ENCODE measurements around the gene HNRNPA3. TPM values are rescaled to one million over a fixed set of nuclear protein-coding genes. Genes with fewer than 3 reads are reported as not detected.

HNRNPA3 gene
- polyA plus RNA-seq, 1 donor (not counting 4 experiments of a cell fraction or from before 2014, with no cell fraction given), result 178 TPM

DNA sequence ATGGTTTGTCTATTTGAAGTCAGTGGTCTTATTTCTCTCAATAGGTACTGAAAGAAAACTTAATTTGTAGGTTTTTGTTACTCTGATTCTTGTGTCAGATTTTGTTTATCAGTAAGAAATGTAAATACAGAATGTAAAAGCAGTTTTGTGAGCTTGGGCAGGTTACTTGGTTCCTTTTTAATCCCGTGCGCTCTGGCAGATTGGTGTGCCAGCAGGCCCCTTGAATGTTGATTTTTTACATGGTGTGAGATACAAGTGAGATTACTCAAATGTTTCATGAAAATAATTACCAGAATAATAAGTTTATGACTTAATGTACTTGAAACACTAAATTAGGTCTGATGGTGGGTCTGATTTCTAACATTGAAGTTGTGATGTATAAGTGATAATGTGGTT lies 13.4 kb downstream of the HNRNPA3 start:
- no peak overlapping the region for H3K4me2 ChIP-seq (ENCODE audit: control insufficient read depth, extremely low read depth, insufficient read depth, low read depth, low read length)
- peaks cover 12 to 19% of the 10 kb centered on the region in 2 experiments for H3K36me3 ChIP-seq (ENCODE audit: control insufficient read depth in 2 of 2, extremely low read depth in 1 of 2, insufficient read depth in 2 of 2, low read length in 2 of 2)
- H3K27ac ChIP-seq (ENCODE audit: control insufficient read depth, insufficient read depth, low read length), result no peak overlapping the region

DNA sequence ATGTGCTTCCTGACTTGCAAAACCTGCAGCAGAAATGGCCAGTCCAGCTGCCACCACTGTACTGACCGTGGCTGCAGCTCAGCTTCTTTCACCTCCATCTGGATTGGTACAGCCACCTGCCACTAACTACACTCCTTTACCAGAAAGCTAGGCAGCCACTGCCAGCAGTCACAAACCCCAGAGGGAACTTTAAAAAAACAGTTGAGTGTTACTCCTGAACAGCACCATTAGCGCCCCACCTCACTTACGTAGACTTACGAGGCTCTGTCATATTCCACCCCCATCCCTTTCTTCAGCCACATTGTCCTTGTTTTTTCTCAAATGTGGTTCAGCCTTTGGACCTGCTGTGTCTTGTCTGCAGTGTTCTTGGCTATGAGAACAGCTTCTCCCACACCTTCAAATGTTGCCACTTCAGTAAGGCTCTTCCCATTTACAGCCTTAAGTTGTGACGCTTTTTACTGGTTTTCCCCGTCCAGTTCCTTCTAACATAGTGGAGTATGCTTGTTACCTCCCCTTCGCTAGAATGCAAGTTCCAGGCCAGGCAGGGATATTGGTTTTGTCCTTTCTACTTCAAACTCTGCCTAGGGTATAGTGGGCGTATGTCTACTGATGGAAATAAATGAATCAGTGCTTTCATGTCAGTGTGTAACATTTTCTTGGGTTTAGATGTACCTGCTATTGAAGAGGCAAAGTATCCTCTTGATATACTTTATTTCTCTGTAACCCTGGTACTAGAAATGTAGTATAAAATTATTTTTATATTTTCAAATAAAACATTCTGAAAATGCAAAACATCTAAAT lies 17.0 kb downstream of the HNRNPA3 start:
- Histone ChIP-seq H3K9ac (ENCODE audit: control insufficient read depth, extremely low read depth, insufficient read depth, low read length) (no peak overlapping the region), H3K36me3 (ENCODE audit: control insufficient read depth in 2 of 2, extremely low read depth in 1 of 2, insufficient read depth in 2 of 2, low read length in 2 of 2) (peaks cover 19 to 27% of the 10 kb centered on the region in 2 experiments), H4K20me1 (ENCODE audit: control insufficient read depth, extremely low read depth, insufficient read depth, low read length) (peaks cover 4% of the 10 kb centered on the region), H2AFZ (ENCODE audit: control insufficient read depth, low read length) (no peak overlapping the region), H3K4me3 (ENCODE audit: control insufficient read depth in 2 of 3, extremely low read depth in 1 of 3, insufficient read depth in 2 of 3, low read depth in 1 of 3, low read length in 3 of 3) (no peak overlapping the region), H3K27ac (ENCODE audit: control insufficient read depth, insufficient read depth, low read length) (peak overlapping the region; percentile 56), H3K79me2 (ENCODE audit: control insufficient read depth, insufficient read depth, low read length) (peaks cover 24% of the 10 kb centered on the region), H3K4me1 (ENCODE audit: control insufficient read depth, extremely low read depth, insufficient read depth, low read length) (peaks cover 28% of the 10 kb centered on the region), H3K9me3 (ENCODE audit: control insufficient read depth, low read depth, low read length) (no peaks in the 10 kb centered on the region), H3K4me2 (ENCODE audit: control insufficient read depth, extremely low read depth, insufficient read depth, low read depth, low read length) (peak overlapping the region; percentile 58), H3K27me3 (ENCODE audit: control insufficient read depth, extremely low read depth, insufficient read depth, low read length) (no peaks in the 10 kb centered on the region), H3K9me1 (ENCODE audit: control insufficient read depth, extremely low read depth, insufficient read depth, low read length) (no peaks in the 10 kb centered on the region)
- dilution Hi-C loops (cut with MboI; ENCODE audit: extremely low pct_ligation_motif_present, low sequenced_read_pairs), result no loop called here
- FAIRE-seq (peak; percentile 70), DNase-seq (ENCODE audit: low read depth, low spot score) (no peak)
- no peak for TF ChIP-seq EZH2 (IDR thresholded peaks at IDR 0.05; ENCODE audit: low read length)
- no peak for TF ChIP-seq CTCF (optimal IDR thresholded peaks at IDR 0.05 in 1 of 3, IDR thresholded peaks at IDR 0.05 in 1 of 3, conservative IDR thresholded peaks at IDR 0.05 in 1 of 3; ENCODE audit: extremely low read depth in 1 of 3, insufficient read depth in 2 of 3, low read length in 3 of 3)

More for the DNA sequence above, 13.4 kb downstream of the HNRNPA3 start:
- Histone ChIP-seq H3K79me2 (ENCODE audit: control insufficient read depth, insufficient read depth, low read length) (peaks cover under 1% of the 10 kb centered on the region), H3K4me1 (ENCODE audit: control insufficient read depth, extremely low read depth, insufficient read depth, low read length) (peaks cover 20% of the 10 kb centered on the region), H3K9me1 (ENCODE audit: control insufficient read depth, extremely low read depth, insufficient read depth, low read length) (no peaks in the 10 kb centered on the region), H3K9me3 (ENCODE audit: control insufficient read depth, low read depth, low read length) (no peaks in the 10 kb centered on the region), H3K27me3 (ENCODE audit: control insufficient read depth, extremely low read depth, insufficient read depth, low read length) (no peaks in the 10 kb centered on the region), H3K4me3 (ENCODE audit: control insufficient read depth in 2 of 3, extremely low read depth in 1 of 3, insufficient read depth in 2 of 3, low read depth in 1 of 3, low read length in 3 of 3) (no peak overlapping the region), H4K20me1 (ENCODE audit: control insufficient read depth, extremely low read depth, insufficient read depth, low read length) (peaks cover 4% of the 10 kb centered on the region), H3K9ac (ENCODE audit: control insufficient read depth, extremely low read depth, insufficient read depth, low read length) (no peak overlapping the region), H2AFZ (ENCODE audit: control insufficient read depth, low read length) (no peak overlapping the region)
- FAIRE-seq (no peak), DNase-seq (ENCODE audit: low read depth, low spot score) (no peak)
- dilution Hi-C loops (cut with MboI; ENCODE audit: extremely low pct_ligation_motif_present, low sequenced_read_pairs), result no loop called here
- no peak for TF ChIP-seq EZH2 (IDR thresholded peaks at IDR 0.05; ENCODE audit: low read length)
- no peak for TF ChIP-seq CTCF (optimal IDR thresholded peaks at IDR 0.05 in 1 of 3, IDR thresholded peaks at IDR 0.05 in 1 of 3, conservative IDR thresholded peaks at IDR 0.05 in 1 of 3; ENCODE audit: extremely low read depth in 1 of 3, insufficient read depth in 2 of 3, low read length in 3 of 3)
